Suprapubic skin (tissue), 4 donors: ENCODE results near the gene APOBEC3C. TPM values are rescaled to one million over a fixed set of nuclear protein-coding genes. Genes with fewer than 3 reads are reported as not detected.
"Not testable (repeated sequence)": the region's sequence is repeated elsewhere in the genome, so short reads cannot be mapped to it uniquely, and the experiment has no call there.

Experiments used
- DNase-seq, 2 donors: peaks; one replicate each; pipeline ENCODE4 v3.0.0-alpha.2; 2019; ENCODE audit warnings: low spot score in 2 of 2
- H3K27ac ChIP-seq: fragments of 200-600 bp; sonication (generic); one replicate; pipeline ENCODE4 v1.5.1; 2019
- H3K27me3 ChIP-seq: fragments of 200-600 bp; sonication (generic); one replicate; pipeline ENCODE4 v1.5.1; 2019
- H3K36me3 ChIP-seq: fragments of 200-600 bp; sonication (generic); one replicate; pipeline ENCODE4 v1.5.1; 2019
- H3K4me1 ChIP-seq: fragments of 200-600 bp; sonication (generic); one replicate; pipeline ENCODE4 v1.5.1; 2019
- H3K4me3 ChIP-seq: fragments of 200-600 bp; sonication (generic); one replicate; pipeline ENCODE4 v1.5.1; 2019; ENCODE audit warnings: mild to moderate bottlenecking
- H3K9me3 ChIP-seq: fragments of 200-600 bp; sonication (generic); one replicate; pipeline ENCODE4 v1.5.1; 2019
- CTCF ChIP-seq, 2 donors: fragments of 200-600 bp in 1 of 2; fragments of 450-650 bp in 1 of 2; sonication (generic) in 1 of 2; IDR thresholded peaks; one replicate each; pipeline ENCODE4 v1.5.1; 2016 to 2019; ENCODE audit warnings: antibody characterized with exemption in 2 of 2, mild to moderate bottlenecking in 1 of 2, moderate library complexity in 1 of 2
- EP300 ChIP-seq: sonication (generic); formaldehyde crosslinking; IDR thresholded peaks from one replicate; pipeline ENCODE4 v1.6.1; 2017; ENCODE audit warnings: antibody characterized with exemption
- POLR2A ChIP-seq, 2 donors: fragments of 450-650 bp; IDR thresholded peaks; one replicate each; pipeline ENCODE4 v1.6.1; 2017; ENCODE audit warnings: antibody characterized with exemption in 2 of 2, mild to moderate bottlenecking in 2 of 2, moderate library complexity in 2 of 2
- POLR2AphosphoS5 ChIP-seq, 3 donors: sonication (generic); formaldehyde crosslinking; IDR thresholded peaks; one replicate each; pipeline ENCODE4 v1.6.1; 2017; ENCODE audit warnings: antibody characterized with exemption in 3 of 3
- WGBS: methylation state at CpG from one replicate; pipeline ENCODE4 v1.1.5; 2018; 5-methylcytosine and 5-hydroxymethylcytosine counted together
- total RNA-seq, 4 donors: library from RNA; depleted of rRNA; stranded (reverse); fragments of >200 nt; gene quantifications; one replicate each; pipeline ENCODE4 v1.1.0, GENCODE V29; 2016

The APOBEC3C gene
- total RNA-seq, 4 donors from 2014 or later, result 6.6 to 10.5 (median 7.8) TPM

DNA sequence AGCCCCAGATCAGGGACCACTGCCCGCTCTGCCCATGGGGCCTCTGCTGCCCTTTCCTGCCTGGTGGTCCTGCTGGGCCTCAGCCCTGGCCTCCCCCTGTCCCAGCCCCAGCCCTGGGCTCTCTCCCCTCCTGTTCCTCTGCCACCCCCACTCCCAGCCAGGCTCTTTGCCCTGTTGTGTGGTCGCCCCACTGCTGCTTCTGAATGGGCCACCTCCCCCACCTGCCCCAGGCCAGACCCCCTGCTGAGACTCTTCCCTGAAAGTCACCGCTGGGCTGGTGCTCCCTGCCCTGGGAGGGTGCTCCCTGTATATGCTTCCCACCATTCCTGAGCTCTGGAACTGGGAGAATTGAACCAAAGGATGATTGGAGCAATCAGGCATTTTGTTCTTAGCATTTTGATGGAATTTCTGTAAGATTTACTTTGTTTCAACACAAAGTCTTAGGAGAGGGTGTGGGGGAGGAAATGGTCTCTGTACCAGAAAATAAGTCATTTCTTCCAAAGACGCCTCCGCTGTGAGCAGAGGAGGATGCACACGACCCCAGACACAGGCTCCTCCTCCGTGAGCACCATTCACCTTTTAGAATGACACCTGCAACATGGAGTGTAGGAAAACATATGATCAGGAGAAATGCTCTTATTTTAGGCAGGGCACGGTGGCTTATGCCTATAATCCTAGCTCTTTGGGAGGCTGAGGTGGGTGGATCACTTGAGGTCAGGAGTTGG, 26.7 kb upstream of the APOBEC3C start:
- Histone ChIP-seq H3K36me3 (no peaks in the 10 kb centered on the region), H3K4me3 (no peak overlapping the region), H3K9me3 (no peaks in the 10 kb centered on the region), H3K4me1 (peaks cover 7% of the 10 kb centered on the region), H3K27me3 (no peaks in the 10 kb centered on the region), H3K27ac (no peak overlapping the region)
- no CpG with 5 or more reads among the region's 8 CpGs for WGBS
- no peak for TF ChIP-seq POLR2AphosphoS5 (IDR thresholded peaks at IDR 0.05)
- no peak for TF ChIP-seq CTCF (IDR thresholded peaks at IDR 0.05)
- no peak for TF ChIP-seq EP300
- no peak for TF ChIP-seq POLR2A (IDR thresholded peaks at IDR 0.05)
- no peak for DNase-seq

DNA sequence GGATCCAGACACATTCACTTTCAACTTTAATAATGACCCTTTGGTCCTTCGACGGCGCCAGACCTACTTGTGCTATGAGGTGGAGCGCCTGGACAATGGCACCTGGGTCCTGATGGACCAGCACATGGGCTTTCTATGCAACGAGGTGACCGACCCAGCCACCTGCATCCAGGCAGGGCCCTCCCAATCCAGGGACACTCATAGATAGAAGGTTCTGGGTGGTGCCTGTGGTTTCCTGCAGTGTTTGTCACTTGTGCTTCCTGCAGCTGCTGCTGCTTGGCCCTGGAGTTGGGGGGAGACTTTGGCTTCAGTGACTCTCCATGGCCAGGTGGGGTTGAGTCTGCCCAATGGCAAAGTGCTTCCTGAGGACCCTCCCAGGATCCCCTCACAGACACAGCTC, 24.6 kb upstream of the APOBEC3C start:
- TF ChIP-seq POLR2A (IDR thresholded peaks at IDR 0.05) (no peak), EP300 (no peak), CTCF (IDR thresholded peaks at IDR 0.05) (no peak), POLR2AphosphoS5 (IDR thresholded peaks at IDR 0.05) (no peak)
- H3K27ac ChIP-seq, result no peak overlapping the region
- H3K4me3 ChIP-seq, result no peak overlapping the region
- no CpG with 5 or more reads among the region's 6 CpGs for WGBS
- DNase-seq, result no peak
- H3K36me3 ChIP-seq, result no peaks in the 10 kb centered on the region
- H3K9me3 ChIP-seq, result no peaks in the 10 kb centered on the region
- peaks cover 11% of the 10 kb centered on the region for H3K4me1 ChIP-seq
- H3K27me3 ChIP-seq, result no peaks in the 10 kb centered on the region

DNA sequence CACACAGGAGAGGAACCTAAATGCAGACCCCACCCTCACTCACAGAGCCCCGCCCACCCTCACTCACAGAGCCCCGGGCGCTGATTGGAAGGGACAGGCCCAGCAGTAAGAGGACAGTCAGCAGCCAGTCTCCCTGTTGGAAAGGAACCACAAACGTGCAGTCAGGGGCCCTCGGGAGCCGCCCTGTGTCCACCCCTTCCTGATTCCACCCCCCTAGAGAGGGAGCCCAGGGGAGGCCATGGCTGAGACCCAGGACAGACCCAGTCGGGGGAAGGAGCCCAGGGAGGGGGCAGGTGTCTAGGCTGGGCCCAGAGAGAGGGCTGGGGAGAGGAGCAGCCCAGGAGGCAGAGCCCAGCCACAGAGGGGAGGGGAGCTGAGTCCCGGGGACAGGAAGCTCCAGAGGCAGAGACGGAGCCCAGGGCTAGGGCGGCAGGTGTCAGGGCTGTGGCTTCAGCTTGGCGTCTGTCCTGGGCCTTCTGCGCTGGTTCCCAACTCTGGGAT, 21.1 kb upstream of the APOBEC3C start:
- peaks cover 11% of the 10 kb centered on the region for H3K4me1 ChIP-seq
- H3K36me3 ChIP-seq, H3K9me3 ChIP-seq, H3K4me3 ChIP-seq, H3K27ac ChIP-seq, DNase-seq: not testable (repeated sequence)
- 14% methylated on average over 8 of the region's 12 CpGs for WGBS
- peaks cover 14% of the 10 kb centered on the region for H3K27me3 ChIP-seq

DNA sequence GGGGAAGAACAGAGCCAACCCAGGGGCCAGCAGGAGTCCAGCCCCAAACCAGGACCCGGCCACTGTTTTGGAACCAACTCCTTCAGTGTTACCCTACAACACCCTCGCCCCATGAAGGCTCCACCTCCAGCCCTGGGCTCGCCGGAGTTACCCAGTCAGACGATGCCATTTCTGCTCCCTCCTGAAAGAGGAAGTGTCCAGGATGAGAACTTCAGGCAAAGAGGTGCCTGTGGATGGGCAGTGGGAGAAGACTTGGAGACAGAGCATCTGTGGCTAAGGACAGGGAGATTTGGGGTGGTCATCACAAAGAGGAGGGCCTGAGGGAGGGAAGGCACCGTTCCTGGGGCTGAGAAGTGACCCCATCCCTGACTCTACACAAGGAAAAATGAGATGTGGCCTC, 18.0 kb upstream of the APOBEC3C start:
- TF ChIP-seq POLR2A (IDR thresholded peaks at IDR 0.05), result no peak
- TF ChIP-seq POLR2AphosphoS5 (IDR thresholded peaks at IDR 0.05), result no peak
- no peak for TF ChIP-seq EP300
- no peak for TF ChIP-seq CTCF (IDR thresholded peaks at IDR 0.05)
- DNase-seq, result no peak
- WGBS, result 80% methylated on average over 5 of the region's 6 CpGs

DNA sequence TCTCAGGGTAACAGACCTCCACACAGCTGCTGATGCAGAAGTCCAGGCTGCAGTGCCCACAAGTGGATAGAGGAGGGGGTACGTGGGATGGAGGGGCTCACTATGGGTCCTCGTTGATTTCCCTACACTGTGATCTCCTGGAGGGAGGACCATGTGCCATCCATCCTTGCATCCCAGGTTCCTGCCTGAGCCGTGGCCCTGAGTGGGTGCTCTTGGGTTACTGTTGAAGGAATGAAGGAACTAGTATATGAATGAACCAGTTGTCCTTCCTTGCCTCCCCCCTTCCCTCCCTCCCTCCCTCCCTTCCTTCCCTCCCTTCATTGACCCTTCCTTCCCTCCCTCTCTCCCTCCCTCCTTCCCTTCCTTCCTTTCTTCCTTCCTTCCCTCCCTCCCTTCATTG, 16.5 kb upstream of the APOBEC3C start:
- no peak for DNase-seq
- Histone ChIP-seq H3K27ac (no peak overlapping the region), H3K9me3 (no peaks in the 10 kb centered on the region), H3K4me3 (no peak overlapping the region), H3K4me1 (peaks cover 11% of the 10 kb centered on the region), H3K27me3 (peaks cover 23% of the 10 kb centered on the region), H3K36me3 (no peaks in the 10 kb centered on the region)
- 90% methylated on average over 3 of the region's 3 CpGs for WGBS
- TF ChIP-seq EP300 (no peak), POLR2A (IDR thresholded peaks at IDR 0.05) (no peak), CTCF (IDR thresholded peaks at IDR 0.05) (no peak), POLR2AphosphoS5 (IDR thresholded peaks at IDR 0.05) (no peak)

More for the DNA sequence above, 18.0 kb upstream of the APOBEC3C start:
- Histone ChIP-seq H3K36me3 (no peaks in the 10 kb centered on the region), H3K9me3 (no peaks in the 10 kb centered on the region), H3K27ac (no peak overlapping the region), H3K4me3 (no peak overlapping the region), H3K4me1 (peaks cover 11% of the 10 kb centered on the region), H3K27me3 (peaks cover 23% of the 10 kb centered on the region)
